GM18502 (cell line): ENCODE results near the gene SULT4A1.
"Not testable (repeated sequence)": the region's sequence is repeated elsewhere in the genome, so short reads cannot be mapped to it uniquely, and the experiment has no call there.

ENCODE experiments used
- ATAC-seq: cut with Tn5 transposase; IDR thresholded peaks from one replicate; pipeline ENCODE4 v1.9.1; 2021; ENCODE audit warnings: mild to moderate bottlenecking; ENCODE audit not compliant: unreplicated experiment, poor library complexity

Gene SULT4A1

GRCh38 chr22:43887391-43887790 lies 25.1 kb upstream of the SULT4A1 start:
- no peak for ATAC-seq

- no peak for ATAC-seq
Measured at GRCh38 chr22:43886231-43886630, 23.9 kb upstream of the SULT4A1 start.

- no peak for ATAC-seq
Measured at GRCh38 chr22:43885786-43886185, 23.5 kb upstream of the SULT4A1 start.

GRCh38 chr22:43885319-43885671 lies 23.0 kb upstream of the SULT4A1 start:
- no peak for ATAC-seq

DNA sequence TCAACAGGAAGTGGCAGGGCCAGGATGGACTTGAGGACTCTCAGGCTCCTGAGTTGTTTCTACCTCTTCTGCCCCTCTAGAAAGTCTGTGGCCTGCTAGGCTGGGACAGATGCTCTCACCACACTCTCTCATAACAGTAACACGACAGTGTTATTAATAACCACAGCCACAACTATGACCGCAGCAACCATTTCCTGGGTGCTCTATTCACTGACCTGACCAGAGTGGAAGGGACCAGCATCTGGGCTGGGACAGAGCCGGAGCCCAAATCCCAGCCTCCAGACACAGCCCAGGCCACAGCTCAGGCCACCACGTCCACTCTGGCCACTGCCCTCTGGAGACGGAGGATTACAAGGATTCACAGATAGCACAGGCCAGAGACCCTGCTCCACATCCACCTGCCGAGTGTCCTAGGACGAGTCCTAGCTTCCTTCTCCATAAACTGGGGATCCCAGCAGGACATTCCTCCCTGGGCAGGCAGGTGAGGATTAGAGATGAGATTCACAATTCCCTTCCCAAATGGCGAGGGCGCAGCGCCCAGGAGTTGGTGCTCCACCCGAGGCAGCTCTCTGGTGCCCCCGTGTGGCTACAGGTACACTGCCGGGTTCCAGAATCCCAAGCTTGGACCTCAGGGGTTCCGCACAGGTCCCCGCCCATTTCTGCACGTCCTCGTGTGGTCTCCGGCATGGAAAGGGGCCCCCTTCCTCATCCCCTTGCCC lies 22.4 kb upstream of the SULT4A1 start:
- peak; percentile 85 for ATAC-seq

DNA sequence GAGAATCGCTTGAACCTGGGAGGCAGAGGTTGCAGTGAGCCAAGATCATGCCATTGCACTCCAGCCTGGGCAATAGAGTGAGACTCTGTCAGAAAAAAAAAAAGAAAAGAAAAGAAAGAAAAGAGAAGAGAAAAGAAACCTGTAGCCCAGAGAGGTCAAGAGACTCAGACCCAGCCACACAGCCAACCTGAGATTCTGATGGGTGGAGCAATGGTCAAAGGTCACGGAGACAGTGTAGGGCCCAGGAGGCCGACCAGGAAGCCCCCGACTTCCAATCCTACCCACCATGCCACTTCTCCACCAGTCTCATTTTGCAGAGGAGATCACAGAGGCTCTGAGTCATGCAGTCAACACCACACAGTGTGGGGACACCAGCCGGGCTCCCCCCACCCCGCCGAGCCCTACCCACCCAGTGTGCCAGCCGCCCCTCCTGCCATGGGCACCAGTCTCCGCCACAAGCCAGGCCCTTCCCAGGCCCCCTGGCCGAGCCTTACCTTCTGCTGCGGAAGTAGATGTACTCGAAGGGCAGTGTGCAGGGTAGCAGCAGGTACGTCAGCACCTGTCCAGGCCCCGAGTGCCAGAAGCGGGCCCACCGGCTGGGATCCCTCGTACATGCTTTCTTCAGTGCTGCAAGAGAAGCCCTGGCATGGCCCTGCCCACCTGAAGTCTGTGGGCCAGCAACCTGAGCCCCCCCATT lies 21.6 kb upstream of the SULT4A1 start:
- ATAC-seq = no peak

- no peak for ATAC-seq
Measured at GRCh38 chr22:43883012-43883661, 20.8 kb upstream of the SULT4A1 start.

DNA sequence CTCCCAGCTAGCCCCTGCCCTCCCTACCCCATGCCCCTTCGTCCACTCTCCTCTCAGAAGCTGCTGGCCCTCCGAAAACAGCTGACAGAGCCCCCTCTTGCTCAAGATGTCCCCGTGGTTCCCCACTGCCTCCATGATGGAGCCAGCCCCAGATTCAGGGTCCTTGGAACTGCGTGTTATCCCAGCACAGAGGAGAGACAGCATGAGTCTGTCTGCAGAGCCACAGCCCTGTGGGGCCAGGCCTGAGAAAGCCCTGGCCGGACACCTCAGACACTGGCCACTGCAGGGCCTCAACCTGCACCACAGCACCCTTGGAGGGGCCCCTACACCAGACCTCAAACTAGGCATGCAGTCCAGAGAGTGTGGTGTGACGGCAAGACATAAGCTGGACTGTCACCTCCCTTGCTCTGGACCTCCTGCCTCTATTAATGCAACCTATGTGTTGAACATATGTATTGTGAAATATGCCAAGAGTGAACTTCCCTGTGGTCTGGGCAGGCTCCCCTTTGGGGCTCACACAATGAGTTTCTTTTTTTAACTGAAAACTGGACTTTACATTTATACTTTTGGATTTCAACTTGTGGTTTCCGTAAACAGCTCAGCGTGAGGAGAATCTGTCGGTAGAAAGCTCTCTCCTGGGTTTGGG lies 19.9 kb upstream of the SULT4A1 start:
- ATAC-seq = no peak

- ATAC-seq = no peak
Measured at GRCh38 chr22:43881091-43882061, 19.1 kb upstream of the SULT4A1 start.

- no peak for ATAC-seq
Measured at GRCh38 chr22:43880541-43880991, 18.3 kb upstream of the SULT4A1 start.

- no peak for ATAC-seq
Measured at GRCh38 chr22:43879901-43880540, 17.7 kb upstream of the SULT4A1 start.

DNA sequence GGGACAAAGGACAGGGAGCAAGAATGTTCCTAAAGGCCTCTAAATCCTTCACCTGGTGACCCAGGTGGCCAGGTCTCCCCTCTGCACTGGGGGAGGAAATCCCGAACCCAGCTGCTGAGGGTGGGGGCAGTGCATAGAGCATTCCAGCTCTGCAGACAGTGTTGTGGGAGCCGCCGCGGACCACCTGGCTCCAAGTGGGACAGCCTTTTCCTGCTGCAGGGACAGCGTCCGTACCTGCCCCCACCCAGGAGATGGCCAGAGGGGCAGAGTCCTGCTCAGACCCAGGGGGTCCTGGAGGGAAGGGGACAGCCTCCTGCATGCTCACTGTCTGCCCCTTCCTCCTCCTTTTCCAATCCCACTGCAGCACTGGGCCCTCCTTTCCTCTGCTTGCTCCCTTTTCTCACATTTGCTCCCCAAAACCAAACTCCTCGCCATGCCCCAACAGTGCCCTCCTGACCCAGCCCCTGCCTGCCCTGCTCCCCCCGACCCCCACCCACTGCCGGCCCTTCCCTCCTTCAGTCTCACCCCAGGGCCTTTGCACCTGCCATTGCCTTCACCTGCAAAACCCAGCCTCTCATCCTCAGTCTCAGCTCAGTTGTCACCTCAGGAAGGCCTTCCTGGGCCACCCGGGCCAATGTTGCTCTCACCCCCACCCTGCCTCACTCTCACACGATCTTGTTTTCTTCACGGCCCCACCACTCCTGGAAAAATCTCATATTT lies 16.7 kb upstream of the SULT4A1 start:
- no peak for ATAC-seq

GRCh38 chr22:43878079-43878795 lies 15.9 kb upstream of the SULT4A1 start:
- ATAC-seq = no peak

GRCh38 chr22:43876866-43877509 lies 14.7 kb upstream of the SULT4A1 start:
- no peak for ATAC-seq

GRCh38 chr22:43869799-43870198 lies 7.5 kb upstream of the SULT4A1 start:
- ATAC-seq = no peak

- not testable (repeated sequence) for ATAC-seq
Measured at GRCh38 chr22:43869001-43869400, 6.7 kb upstream of the SULT4A1 start.

DNA sequence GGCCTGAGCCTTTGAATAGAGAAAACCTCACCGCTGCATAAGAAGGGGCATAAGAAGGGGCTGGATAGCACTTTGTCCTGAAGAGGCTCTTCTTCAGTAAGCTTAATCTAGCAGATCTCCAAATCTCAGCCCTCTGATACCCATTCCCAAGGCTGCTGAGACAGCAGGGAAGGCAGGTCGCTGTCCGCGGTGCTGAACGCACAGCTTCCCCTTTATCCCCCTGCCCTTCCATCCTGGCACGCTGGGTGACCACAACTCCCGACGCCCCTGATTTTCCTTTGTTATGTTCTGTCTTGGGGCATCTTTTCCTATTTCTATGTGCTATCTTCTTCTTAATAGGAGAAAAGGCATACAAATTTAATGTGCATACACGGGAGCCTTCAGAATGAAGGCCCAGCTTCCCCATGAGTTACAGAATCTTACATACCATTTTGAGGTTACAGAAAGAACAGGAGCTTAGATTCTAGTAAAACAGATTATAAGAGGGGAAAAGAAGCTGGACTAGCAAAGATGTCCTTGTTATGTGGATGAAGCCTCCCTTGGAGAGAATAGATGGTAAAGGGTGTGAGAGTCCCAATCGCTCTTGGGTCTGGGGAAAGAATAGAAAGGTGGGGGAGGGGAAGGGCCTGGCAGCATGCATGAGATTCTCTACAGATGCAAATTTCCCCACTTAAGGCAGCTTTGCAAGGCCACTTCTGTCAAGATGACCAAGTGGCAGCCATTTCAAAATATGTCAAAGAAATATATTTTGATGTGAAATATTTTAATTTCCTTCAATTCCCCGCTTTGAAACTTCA lies 5.7 kb upstream of the SULT4A1 start:
- ATAC-seq = no peak
